WTC11 (cell line): Measurements from ENCODE around the gene ARMC9.

ENCODE experiments used
- ZNF263 ChIP-seq: sonication (generic); formaldehyde crosslinking; IDR thresholded peaks from 2 replicates; pipeline ENCODE4 v1.8.1; 2022; ENCODE audit warnings: low read depth, mild to moderate bottlenecking, moderate library complexity, missing genetic modification reagents
- TF ChIP-seq, protein P1 (sequence below): fragments of 200-600 bp; IDR thresholded peaks from 2 replicates; pipeline ENCODE4 v1.8.0; 2022; ENCODE audit warnings: antibody characterized with exemption
- TF ChIP-seq, protein P2 (sequence below): sonication (generic); formaldehyde crosslinking; IDR thresholded peaks from 2 replicates; pipeline ENCODE4 v1.8.0; 2022; ENCODE audit warnings: mild to moderate bottlenecking, missing genetic modification reagents

DNA sequence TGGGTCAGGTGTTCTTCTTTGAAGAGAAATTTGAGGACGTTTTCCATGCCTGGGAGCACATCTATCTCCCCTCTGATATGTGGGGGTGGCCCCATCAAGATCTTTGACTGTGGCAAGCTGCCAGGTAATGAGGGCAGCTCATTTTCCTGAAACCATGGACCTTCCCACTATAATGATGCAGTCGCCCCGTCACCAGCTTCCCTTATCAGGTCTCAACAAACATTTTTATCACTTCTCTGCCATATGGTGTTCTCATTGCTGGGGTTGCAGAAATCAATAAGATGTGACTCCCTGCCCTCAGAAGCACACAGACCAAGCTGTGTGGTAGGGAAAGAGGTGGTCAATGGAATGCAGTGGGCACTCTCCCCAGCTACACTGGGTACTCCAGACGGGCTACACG is 148.7 kb downstream of the ARMC9 start:
- no peak for TF ChIP-seq ZNF263 (CRISPR knock-in tag)
- TF ChIP-seq, protein P1, sequence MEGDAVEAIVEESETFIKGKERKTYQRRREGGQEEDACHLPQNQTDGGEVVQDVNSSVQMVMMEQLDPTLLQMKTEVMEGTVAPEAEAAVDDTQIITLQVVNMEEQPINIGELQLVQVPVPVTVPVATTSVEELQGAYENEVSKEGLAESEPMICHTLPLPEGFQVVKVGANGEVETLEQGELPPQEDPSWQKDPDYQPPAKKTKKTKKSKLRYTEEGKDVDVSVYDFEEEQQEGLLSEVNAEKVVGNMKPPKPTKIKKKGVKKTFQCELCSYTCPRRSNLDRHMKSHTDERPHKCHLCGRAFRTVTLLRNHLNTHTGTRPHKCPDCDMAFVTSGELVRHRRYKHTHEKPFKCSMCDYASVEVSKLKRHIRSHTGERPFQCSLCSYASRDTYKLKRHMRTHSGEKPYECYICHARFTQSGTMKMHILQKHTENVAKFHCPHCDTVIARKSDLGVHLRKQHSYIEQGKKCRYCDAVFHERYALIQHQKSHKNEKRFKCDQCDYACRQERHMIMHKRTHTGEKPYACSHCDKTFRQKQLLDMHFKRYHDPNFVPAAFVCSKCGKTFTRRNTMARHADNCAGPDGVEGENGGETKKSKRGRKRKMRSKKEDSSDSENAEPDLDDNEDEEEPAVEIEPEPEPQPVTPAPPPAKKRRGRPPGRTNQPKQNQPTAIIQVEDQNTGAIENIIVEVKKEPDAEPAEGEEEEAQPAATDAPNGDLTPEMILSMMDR: no peak
- TF ChIP-seq, protein P2, sequence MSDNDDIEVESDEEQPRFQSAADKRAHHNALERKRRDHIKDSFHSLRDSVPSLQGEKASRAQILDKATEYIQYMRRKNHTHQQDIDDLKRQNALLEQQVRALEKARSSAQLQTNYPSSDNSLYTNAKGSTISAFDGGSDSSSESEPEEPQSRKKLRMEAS (CRISPR knock-in tag): no peak
